ENCODE measurements around the gene BPGM.

DNA sequence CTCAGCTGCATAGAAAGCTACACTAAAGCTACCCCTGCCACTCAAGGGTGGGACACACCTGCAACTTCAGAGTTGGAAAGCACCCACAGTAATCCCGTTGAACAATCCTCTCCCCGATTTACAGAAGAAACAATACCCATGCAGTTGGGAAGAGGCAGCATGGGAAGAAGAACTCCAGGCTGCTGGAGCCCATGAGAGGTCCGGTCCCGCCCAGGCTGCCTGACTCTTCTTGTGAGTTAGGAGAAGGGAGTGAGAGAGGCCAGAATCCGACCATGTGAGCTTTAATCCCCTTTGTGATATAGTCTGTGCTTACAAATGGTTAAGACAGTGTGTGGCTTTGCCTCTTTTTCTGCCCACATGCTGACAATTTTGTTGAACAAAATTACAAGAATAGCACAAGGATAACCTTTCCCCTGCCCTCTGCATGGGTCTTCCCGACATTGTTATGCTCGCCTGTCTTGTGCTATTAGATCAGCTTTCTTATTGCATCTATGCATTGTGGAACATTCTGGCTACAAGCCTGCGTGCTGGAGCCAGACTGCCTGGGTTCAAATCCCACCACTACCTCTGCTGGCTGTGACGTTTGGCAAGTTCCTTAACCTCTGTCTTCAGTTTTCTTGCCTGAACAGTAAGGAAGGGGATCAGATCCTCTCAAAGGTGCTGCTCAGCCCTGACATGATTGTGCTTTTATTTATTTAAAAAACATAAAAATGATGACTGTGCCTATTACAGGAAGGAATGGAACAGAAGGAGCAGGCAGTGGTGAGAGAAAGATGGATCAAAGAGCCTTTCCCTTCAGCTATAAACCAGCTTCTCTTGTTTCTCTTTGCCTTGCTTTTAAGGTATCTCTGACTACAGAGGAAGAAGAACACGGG lies 56.0 kb downstream of the BPGM start:
- TF ChIP-seq, protein P1, sequence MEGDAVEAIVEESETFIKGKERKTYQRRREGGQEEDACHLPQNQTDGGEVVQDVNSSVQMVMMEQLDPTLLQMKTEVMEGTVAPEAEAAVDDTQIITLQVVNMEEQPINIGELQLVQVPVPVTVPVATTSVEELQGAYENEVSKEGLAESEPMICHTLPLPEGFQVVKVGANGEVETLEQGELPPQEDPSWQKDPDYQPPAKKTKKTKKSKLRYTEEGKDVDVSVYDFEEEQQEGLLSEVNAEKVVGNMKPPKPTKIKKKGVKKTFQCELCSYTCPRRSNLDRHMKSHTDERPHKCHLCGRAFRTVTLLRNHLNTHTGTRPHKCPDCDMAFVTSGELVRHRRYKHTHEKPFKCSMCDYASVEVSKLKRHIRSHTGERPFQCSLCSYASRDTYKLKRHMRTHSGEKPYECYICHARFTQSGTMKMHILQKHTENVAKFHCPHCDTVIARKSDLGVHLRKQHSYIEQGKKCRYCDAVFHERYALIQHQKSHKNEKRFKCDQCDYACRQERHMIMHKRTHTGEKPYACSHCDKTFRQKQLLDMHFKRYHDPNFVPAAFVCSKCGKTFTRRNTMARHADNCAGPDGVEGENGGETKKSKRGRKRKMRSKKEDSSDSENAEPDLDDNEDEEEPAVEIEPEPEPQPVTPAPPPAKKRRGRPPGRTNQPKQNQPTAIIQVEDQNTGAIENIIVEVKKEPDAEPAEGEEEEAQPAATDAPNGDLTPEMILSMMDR (IDR thresholded peaks at IDR 0.05), result no peak
- TF ChIP-seq POLR2A (IDR thresholded peaks at IDR 0.05), result no peak
